ENCODE measurements around the gene PLEKHA6. TPM values are rescaled to one million over a fixed set of nuclear protein-coding genes. Genes with fewer than 3 reads are reported as not detected.

PLEKHA6 gene
- total RNA-seq, 1 donor from 2014 or later = 4.9 TPM

DNA sequence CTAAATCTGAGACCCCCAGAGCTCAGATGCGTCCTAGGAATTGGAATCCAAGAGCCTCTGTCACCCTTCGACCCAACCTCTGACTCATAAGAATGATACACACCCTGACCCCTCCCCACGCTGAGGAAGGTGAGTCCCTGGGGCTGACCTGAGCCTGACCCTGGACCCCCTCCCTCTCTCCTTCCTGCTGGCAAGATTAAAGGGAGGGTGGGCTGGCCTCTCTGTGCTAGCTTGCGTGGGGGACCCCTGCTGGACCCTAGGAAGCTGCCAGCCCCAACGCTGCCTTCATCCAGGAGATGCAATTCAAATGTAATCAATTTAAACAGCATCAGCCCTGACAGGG lies 627 bp downstream of the PLEKHA6 start:
- Histone ChIP-seq H3K4me1 (peaks cover 2 to 4% of the 10 kb centered on the region in 2 donors), H3K36me3 (no peaks in the 10 kb centered on the region), H3K27me3 (no peaks in the 10 kb centered on the region), H3K9me3 (no peaks in the 10 kb centered on the region), H3K4me3 (no peak overlapping the region), H3K27ac (no peak overlapping the region)
- no peak for DNase-seq (ENCODE audit: low spot score in 2 of 2)
- intact Hi-C loops (cut with DNase I) = no loop called here
- TF ChIP-seq, protein P1, sequence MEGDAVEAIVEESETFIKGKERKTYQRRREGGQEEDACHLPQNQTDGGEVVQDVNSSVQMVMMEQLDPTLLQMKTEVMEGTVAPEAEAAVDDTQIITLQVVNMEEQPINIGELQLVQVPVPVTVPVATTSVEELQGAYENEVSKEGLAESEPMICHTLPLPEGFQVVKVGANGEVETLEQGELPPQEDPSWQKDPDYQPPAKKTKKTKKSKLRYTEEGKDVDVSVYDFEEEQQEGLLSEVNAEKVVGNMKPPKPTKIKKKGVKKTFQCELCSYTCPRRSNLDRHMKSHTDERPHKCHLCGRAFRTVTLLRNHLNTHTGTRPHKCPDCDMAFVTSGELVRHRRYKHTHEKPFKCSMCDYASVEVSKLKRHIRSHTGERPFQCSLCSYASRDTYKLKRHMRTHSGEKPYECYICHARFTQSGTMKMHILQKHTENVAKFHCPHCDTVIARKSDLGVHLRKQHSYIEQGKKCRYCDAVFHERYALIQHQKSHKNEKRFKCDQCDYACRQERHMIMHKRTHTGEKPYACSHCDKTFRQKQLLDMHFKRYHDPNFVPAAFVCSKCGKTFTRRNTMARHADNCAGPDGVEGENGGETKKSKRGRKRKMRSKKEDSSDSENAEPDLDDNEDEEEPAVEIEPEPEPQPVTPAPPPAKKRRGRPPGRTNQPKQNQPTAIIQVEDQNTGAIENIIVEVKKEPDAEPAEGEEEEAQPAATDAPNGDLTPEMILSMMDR (IDR thresholded peaks at IDR 0.05) = no peak

DNA sequence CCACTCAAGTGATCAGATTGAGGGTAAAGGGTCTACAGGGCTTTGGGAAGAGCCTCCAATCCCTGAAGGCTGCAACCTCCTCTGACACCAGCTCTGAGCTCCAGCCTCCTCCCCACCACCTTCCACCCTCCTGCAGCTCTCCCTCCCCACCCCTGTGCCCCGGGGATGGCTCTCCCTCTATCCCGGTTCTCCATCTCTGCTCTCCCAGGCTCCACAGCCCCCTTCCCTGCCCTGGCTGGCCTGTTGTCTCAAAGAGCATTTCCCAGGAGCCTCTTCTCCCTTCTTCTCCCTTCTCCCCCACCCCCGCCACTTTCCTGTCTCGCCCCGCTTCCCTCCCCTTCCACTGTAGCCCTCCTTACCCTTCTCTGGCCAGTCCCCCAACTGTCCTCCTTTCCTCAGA lies 1.1 kb downstream of the PLEKHA6 start:
- H3K27ac ChIP-seq = no peak overlapping the region
- peaks cover 2 to 4% of the 10 kb centered on the region in 2 donors for H3K4me1 ChIP-seq
- no peak for DNase-seq (ENCODE audit: low spot score in 2 of 2)
- TF ChIP-seq, protein P1 (IDR thresholded peaks at IDR 0.05) = no peak
- intact Hi-C loops (cut with DNase I) = no loop called here
- no peak overlapping the region for H3K4me3 ChIP-seq
- H3K27me3 ChIP-seq = no peaks in the 10 kb centered on the region
- no peaks in the 10 kb centered on the region for H3K36me3 ChIP-seq
- H3K9me3 ChIP-seq = no peaks in the 10 kb centered on the region

DNA sequence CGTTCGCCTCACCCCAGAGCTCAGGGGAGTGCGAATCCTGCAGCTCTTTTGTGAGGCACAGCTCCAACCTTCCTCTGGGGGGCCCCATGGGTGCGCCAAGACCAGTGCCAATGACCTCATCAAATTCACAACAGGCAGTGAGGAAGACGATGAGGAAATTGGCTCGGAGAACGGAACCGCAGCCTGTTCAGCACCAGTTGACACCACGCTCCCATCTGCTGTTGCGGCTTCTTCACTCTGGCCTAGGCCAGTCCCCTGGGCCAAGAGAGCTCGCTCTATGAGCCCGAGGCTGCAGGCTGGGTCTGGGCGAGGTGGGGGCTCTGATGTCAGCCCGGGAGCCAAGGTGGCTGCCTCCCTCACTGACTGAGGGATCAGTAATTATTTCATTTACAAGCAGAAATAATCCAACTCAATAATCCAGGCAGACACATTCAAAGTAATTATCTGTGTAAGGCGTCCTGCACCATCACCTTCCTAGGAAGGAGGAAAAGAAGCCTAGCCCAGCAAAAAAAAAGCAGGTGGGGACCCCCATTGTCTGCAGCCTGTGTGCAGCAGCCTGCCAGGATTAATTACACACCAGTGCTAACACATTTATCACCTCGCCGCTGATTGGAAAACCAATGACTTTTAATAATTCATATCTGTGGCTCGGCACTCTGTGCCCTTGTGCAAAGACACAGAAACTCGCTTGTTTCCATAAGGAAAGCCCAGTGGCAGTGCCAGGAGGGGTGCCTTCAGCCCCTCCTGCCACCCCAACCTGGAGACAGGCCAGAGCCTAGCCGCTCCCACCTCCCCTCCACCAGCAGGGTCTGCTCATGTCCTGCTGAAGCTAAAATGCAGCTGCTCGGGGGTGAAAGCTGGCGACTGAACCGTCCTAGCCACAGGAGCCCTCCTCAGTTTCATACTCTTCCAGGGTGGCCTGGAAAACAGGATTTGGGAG lies 1.9 kb downstream of the PLEKHA6 start:
- no peaks in the 10 kb centered on the region for H3K27me3 ChIP-seq

DNA sequence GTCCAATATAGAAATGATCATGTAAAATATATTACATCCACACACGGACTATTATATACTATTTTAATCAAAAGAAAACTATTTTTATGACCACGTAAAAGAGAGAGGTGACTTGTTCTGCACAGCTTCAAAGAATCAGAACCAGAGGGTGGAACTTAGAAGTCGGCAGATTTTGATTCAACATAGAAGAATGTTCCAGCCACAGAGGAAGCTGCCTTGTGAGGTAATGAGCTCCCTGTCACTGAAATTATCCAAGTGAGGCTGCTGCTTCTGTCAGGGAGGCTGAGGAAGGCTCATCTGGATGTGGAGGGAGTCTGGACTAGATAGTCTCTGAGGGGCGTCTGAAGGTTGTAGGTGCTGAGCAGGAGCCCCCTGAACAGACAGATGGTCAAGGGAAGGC lies 2.7 kb downstream of the PLEKHA6 start:
- Histone ChIP-seq H3K36me3 (no peaks in the 10 kb centered on the region), H3K27me3 (no peaks in the 10 kb centered on the region), H3K4me3 (no peak overlapping the region), H3K9me3 (no peaks in the 10 kb centered on the region), H3K4me1 (no peaks in the 10 kb centered on the region), H3K27ac (no peak overlapping the region)
- TF ChIP-seq, protein P1 (IDR thresholded peaks at IDR 0.05) = no peak
- no peak for DNase-seq (ENCODE audit: low spot score in 2 of 2)
- intact Hi-C loops (cut with DNase I) = no loop called here

More for the DNA sequence above, 1.9 kb downstream of the PLEKHA6 start:
- Histone ChIP-seq H3K4me3 (no peak overlapping the region), H3K27ac (no peak overlapping the region), H3K36me3 (no peaks in the 10 kb centered on the region), H3K9me3 (no peaks in the 10 kb centered on the region), H3K4me1 (no peaks in the 10 kb centered on the region)
- intact Hi-C loops (cut with DNase I) = no loop called here
- no peak for DNase-seq (ENCODE audit: low spot score in 2 of 2)
- TF ChIP-seq, protein P1 (IDR thresholded peaks at IDR 0.05) = peak in 1 of 3 experiments; percentile 7

DNA sequence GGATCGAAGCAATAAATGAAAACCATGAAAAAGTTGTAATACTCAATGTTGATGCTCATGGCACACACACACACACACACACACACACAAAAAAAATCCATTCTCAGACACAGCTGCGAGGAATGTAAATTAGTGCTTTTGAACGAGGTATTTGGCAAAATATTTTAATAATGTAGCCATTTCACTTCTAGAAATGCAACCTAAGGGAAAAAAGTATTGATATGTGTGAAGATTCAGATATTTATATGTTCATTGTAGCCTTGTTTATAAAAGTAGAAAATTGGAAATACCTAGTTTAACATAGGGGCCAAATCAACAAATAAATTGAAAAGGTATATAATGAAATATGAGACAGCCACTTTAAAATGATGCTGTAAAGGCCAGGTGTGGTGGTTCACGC lies 3.8 kb downstream of the PLEKHA6 start:
- Histone ChIP-seq H3K9me3 (no peaks in the 10 kb centered on the region), H3K4me1 (no peaks in the 10 kb centered on the region), H3K27me3 (no peaks in the 10 kb centered on the region), H3K4me3 (no peak overlapping the region), H3K36me3 (no peaks in the 10 kb centered on the region), H3K27ac (no peak overlapping the region)
- intact Hi-C loops (cut with DNase I) = no loop called here
- no peak for DNase-seq (ENCODE audit: low spot score in 2 of 2)
- TF ChIP-seq, protein P1 (IDR thresholded peaks at IDR 0.05) = no peak

Measured in ascending aorta (tissue), 2 donors.